Adipocyte (in vitro differentiated cells): ENCODE data around the gene PANK2.
"Not testable (repeated sequence)": the region's sequence is repeated elsewhere in the genome, so short reads cannot be mapped to it uniquely, and the experiment has no call there.

ENCODE experiments used
- DNase-seq: peaks from one replicate; pipeline ENCODE4 v3.0.0-alpha.2; 2015; ENCODE audit warnings: low read depth
- H3K27me3 ChIP-seq: replicated peaks from 2 replicates; pipeline ENCODE4 v1.7.0; 2013; ENCODE audit warnings: mild to moderate bottlenecking, low read length, moderate library complexity; ENCODE audit not compliant: control insufficient read depth, insufficient read depth
- H3K36me3 ChIP-seq: 2 replicates; pipeline ENCODE4 v1.7.0; 2013; ENCODE audit warnings: low read length, mild to moderate bottlenecking, moderate library complexity; ENCODE audit not compliant: control insufficient read depth, insufficient read depth, severe bottlenecking
- H3K4me1 ChIP-seq: 2 replicates; pipeline ENCODE4 v1.7.0; 2013; ENCODE audit warnings: mild to moderate bottlenecking, low read length, moderate library complexity; ENCODE audit not compliant: control insufficient read depth, insufficient read depth
- H3K4me3 ChIP-seq: 2 replicates; pipeline ENCODE4 v1.7.0; 2013; ENCODE audit warnings: mild to moderate bottlenecking, low read length, moderate library complexity
- H3K9ac ChIP-seq: 2 replicates; pipeline ENCODE4 v1.7.0; 2013; ENCODE audit warnings: mild to moderate bottlenecking, low read length, moderate library complexity
- H3K9me3 ChIP-seq: 2 replicates; pipeline ENCODE4 v1.7.0; 2013; ENCODE audit warnings: mild to moderate bottlenecking, low read length, moderate library complexity; ENCODE audit not compliant: control insufficient read depth

PANK2 gene

GRCh38 chr20:3932277-3932676 is 43.1 kb downstream of the PANK2 start:
- peak overlapping the region; percentile 79 for H3K9ac ChIP-seq
- H3K9me3 ChIP-seq: no peaks in the 10 kb centered on the region
- DNase-seq: no peak
- peaks cover 17% of the 10 kb centered on the region for H3K36me3 ChIP-seq
- peak overlapping the region; percentile 79 for H3K4me3 ChIP-seq
- H3K27me3 ChIP-seq: no peaks in the 10 kb centered on the region
- peaks cover 84% of the 10 kb centered on the region for H3K4me1 ChIP-seq

- no peak for DNase-seq
- Histone ChIP-seq H3K36me3 (peaks cover 20% of the 10 kb centered on the region), H3K4me1 (peaks cover 80% of the 10 kb centered on the region)
Observed at GRCh38 chr20:3932681-3933080, 43.5 kb downstream of the PANK2 start.

GRCh38 chr20:3933218-3933617 is 44.0 kb downstream of the PANK2 start:
- DNase-seq: no peak
- H3K9ac ChIP-seq: peak overlapping the region; percentile 79
- peaks cover 5% of the 10 kb centered on the region for H3K9me3 ChIP-seq
- H3K36me3 ChIP-seq: peaks cover 22% of the 10 kb centered on the region
- H3K4me1 ChIP-seq: peaks cover 74% of the 10 kb centered on the region
- no peaks in the 10 kb centered on the region for H3K27me3 ChIP-seq
- H3K4me3 ChIP-seq: peak overlapping the region; percentile 79

More at GRCh38 chr20:3932681-3933080, 43.5 kb downstream of the PANK2 start:
- H3K9me3 ChIP-seq: peaks cover 1% of the 10 kb centered on the region
- H3K27me3 ChIP-seq: no peaks in the 10 kb centered on the region
- H3K4me3 ChIP-seq: peak overlapping the region; percentile 79
- H3K9ac ChIP-seq: peak overlapping the region; percentile 79

GRCh38 chr20:3934624-3935023 is 45.4 kb downstream of the PANK2 start:
- H3K9ac ChIP-seq: peak overlapping the region; percentile 32
- H3K4me1 ChIP-seq: peaks cover 61% of the 10 kb centered on the region
- no peak overlapping the region for H3K4me3 ChIP-seq
- H3K27me3 ChIP-seq: no peaks in the 10 kb centered on the region
- DNase-seq: no peak
- H3K36me3 ChIP-seq: peaks cover 33% of the 10 kb centered on the region
- peaks cover 8% of the 10 kb centered on the region for H3K9me3 ChIP-seq

- no peak overlapping the region for H3K4me3 ChIP-seq
- no peaks in the 10 kb centered on the region for H3K27me3 ChIP-seq
- peaks cover 8% of the 10 kb centered on the region for H3K9me3 ChIP-seq
- H3K4me1 ChIP-seq: peaks cover 53% of the 10 kb centered on the region
- peak overlapping the region; percentile 32 for H3K9ac ChIP-seq
- DNase-seq: no peak
- peaks cover 41% of the 10 kb centered on the region for H3K36me3 ChIP-seq
Observed at GRCh38 chr20:3935295-3935955, 46.2 kb downstream of the PANK2 start.

- H3K36me3 ChIP-seq: peaks cover 46% of the 10 kb centered on the region
- no peak overlapping the region for H3K4me3 ChIP-seq
- H3K9ac ChIP-seq: no peak overlapping the region
- H3K9me3 ChIP-seq: peaks cover 8% of the 10 kb centered on the region
- no peak for DNase-seq
- H3K4me1 ChIP-seq: peaks cover 48% of the 10 kb centered on the region
- H3K27me3 ChIP-seq: no peaks in the 10 kb centered on the region
Observed at GRCh38 chr20:3935956-3936340, 46.8 kb downstream of the PANK2 start.

GRCh38 chr20:3937618-3938017 is 48.4 kb downstream of the PANK2 start:
- no peak for DNase-seq
- H3K4me3 ChIP-seq: no peak overlapping the region
- peaks cover 55% of the 10 kb centered on the region for H3K36me3 ChIP-seq
- peaks cover 31% of the 10 kb centered on the region for H3K4me1 ChIP-seq
- peaks cover 8% of the 10 kb centered on the region for H3K9me3 ChIP-seq
- H3K9ac ChIP-seq: no peak overlapping the region
- H3K27me3 ChIP-seq: no peaks in the 10 kb centered on the region

- Histone ChIP-seq H3K4me3 (no peak overlapping the region), H3K36me3 (peaks cover 62% of the 10 kb centered on the region), H3K27me3 (no peaks in the 10 kb centered on the region), H3K9ac (no peak overlapping the region), H3K9me3 (peaks cover 8% of the 10 kb centered on the region), H3K4me1 (peaks cover 3% of the 10 kb centered on the region)
- DNase-seq: no peak
Observed at GRCh38 chr20:3940905-3941304, 51.7 kb downstream of the PANK2 start.

- H3K9me3 ChIP-seq, H3K4me3 ChIP-seq, DNase-seq, H3K9ac ChIP-seq, H3K27me3 ChIP-seq, H3K4me1 ChIP-seq: not testable (repeated sequence)
- peaks cover 42% of the 10 kb centered on the region for H3K36me3 ChIP-seq
Observed at GRCh38 chr20:3946666-3947065, 57.5 kb downstream of the PANK2 start.

- Histone ChIP-seq H3K27me3 (no peaks in the 10 kb centered on the region), H3K4me3 (no peak overlapping the region), H3K4me1 (peaks cover 4% of the 10 kb centered on the region), H3K36me3 (peaks cover 6% of the 10 kb centered on the region), H3K9me3 (no peaks in the 10 kb centered on the region), H3K9ac (no peak overlapping the region)
- no peak for DNase-seq
Observed at GRCh38 chr20:3964719-3965118, 75.5 kb downstream of the PANK2 start.

- Histone ChIP-seq H3K27me3 (no peaks in the 10 kb centered on the region), H3K36me3 (no peaks in the 10 kb centered on the region), H3K4me3 (no peak overlapping the region), H3K9me3 (no peaks in the 10 kb centered on the region), H3K4me1 (peaks cover 4% of the 10 kb centered on the region), H3K9ac (no peak overlapping the region)
- no peak for DNase-seq
Observed at GRCh38 chr20:3966571-3966970, 77.4 kb downstream of the PANK2 start.

GRCh38 chr20:3970016-3970415 is 80.8 kb downstream of the PANK2 start:
- no peak for DNase-seq
- Histone ChIP-seq H3K4me3 (no peak overlapping the region), H3K9me3 (no peaks in the 10 kb centered on the region), H3K36me3 (no peaks in the 10 kb centered on the region), H3K9ac (no peak overlapping the region), H3K4me1 (peaks cover 12% of the 10 kb centered on the region), H3K27me3 (no peaks in the 10 kb centered on the region)
